MCF 10A (cell line): ENCODE measurements around the gene SARNP. TPM values are rescaled to one million over a fixed set of nuclear protein-coding genes. Genes with fewer than 3 reads are reported as not detected.

ENCODE experiments used
- BruUV-seq: library from RNA; stranded (reverse); fragments of 400-500 nt; replicated peaks from 2 replicates; lab custom pipeline; 2021; lab: Mats Ljungman, UMichigan
- CTCF ChIA-PET: fragments of 300-600 bp; sonication (Branson Sonifier 250); formaldehyde crosslinking; extraction: SDS; loops from one replicate; lab custom pipeline; 2021; ENCODE audit warnings: antibody characterized with exemption, inconsistent platforms; lab: Yijun Ruan, JAX
- POLR2A ChIA-PET: fragments of 300-600, 350-650 bp; sonication (Branson Sonifier 250); formaldehyde crosslinking; extraction: SDS; loops from one replicate; lab custom pipeline; 2020; ENCODE audit warnings: antibody characterized with exemption, inconsistent platforms; lab: Yijun Ruan, JAX
- DNase-seq: peaks from one replicate; pipeline ENCODE4 v3.0.0-alpha.2; 2018; ENCODE audit not compliant: unreplicated experiment
- H3K27ac Mint-ChIP-seq: one replicate; pipeline ENCODE4 v1.8.0; 2022; ENCODE audit warnings: mild to moderate bottlenecking, low read depth, mixed read lengths; ENCODE audit not compliant: unreplicated experiment
- H3K27me3 Mint-ChIP-seq: one replicate; pipeline ENCODE4 v1.8.0; 2022; ENCODE audit warnings: mixed read lengths; ENCODE audit not compliant: insufficient read depth, unreplicated experiment
- H3K36me3 Mint-ChIP-seq: one replicate; pipeline ENCODE4 v1.8.0; 2022; ENCODE audit warnings: mild to moderate bottlenecking, moderate library complexity, mixed read lengths; ENCODE audit not compliant: insufficient read depth, unreplicated experiment
- H3K4me1 Mint-ChIP-seq: one replicate; pipeline ENCODE4 v1.8.0; 2022; ENCODE audit warnings: mixed read lengths; ENCODE audit not compliant: insufficient read depth, unreplicated experiment
- H3K4me3 Mint-ChIP-seq: one replicate; pipeline ENCODE4 v1.8.0; 2022; ENCODE audit warnings: mild to moderate bottlenecking, moderate library complexity, mixed read lengths; ENCODE audit not compliant: unreplicated experiment
- H3K9me3 Mint-ChIP-seq: one replicate; pipeline ENCODE4 v1.8.0; 2022; ENCODE audit warnings: mixed read lengths; ENCODE audit not compliant: unreplicated experiment
- intact Hi-C: fragments of 100-400 bp; cut with micrococcal nuclease; formaldehyde crosslinking; loops from 2 replicates; pipeline ENCODE4 v1.14.1; 2022
- total RNA-seq: library from RNA; stranded (reverse); gene quantifications from 2 replicates; pipeline ENCODE4 v1.2.3, GENCODE V29; 2022
- TF ChIP-seq, protein P1 (sequence below): fragments of 200-600 bp; IDR thresholded peaks from one replicate; pipeline ENCODE4 v1.8.0; 2022; ENCODE audit warnings: antibody characterized with exemption, mild to moderate bottlenecking; ENCODE audit not compliant: unreplicated experiment

SARNP gene
- total RNA-seq, 1 experiment from 2014 or later, result 61.1 TPM

DNA sequence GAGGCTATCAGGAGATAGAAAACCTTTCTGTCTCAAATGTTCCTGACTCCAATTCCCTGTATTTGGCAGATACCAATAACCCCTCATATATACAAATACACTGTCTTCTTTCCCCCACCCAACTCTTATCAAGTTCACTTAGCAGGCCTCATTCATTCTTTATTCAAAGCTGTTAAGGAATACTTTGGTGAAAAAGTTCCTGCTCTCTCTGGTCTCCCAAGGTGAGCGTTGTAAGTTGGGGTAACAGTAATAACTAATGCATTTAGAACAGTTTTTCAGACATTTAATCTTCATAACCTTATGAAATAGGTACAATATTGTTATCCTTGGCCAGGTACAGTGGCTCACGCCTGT lies 78.5 kb downstream of the SARNP start:
- BruUV-seq, result no TSS peak
- no peaks in the 10 kb centered on the region for H3K9me3 Mint-ChIP-seq
- peaks cover 17% of the 10 kb centered on the region for H3K27me3 Mint-ChIP-seq
- H3K4me1 Mint-ChIP-seq, result peaks cover 41% of the 10 kb centered on the region
- TF ChIP-seq, protein P1, sequence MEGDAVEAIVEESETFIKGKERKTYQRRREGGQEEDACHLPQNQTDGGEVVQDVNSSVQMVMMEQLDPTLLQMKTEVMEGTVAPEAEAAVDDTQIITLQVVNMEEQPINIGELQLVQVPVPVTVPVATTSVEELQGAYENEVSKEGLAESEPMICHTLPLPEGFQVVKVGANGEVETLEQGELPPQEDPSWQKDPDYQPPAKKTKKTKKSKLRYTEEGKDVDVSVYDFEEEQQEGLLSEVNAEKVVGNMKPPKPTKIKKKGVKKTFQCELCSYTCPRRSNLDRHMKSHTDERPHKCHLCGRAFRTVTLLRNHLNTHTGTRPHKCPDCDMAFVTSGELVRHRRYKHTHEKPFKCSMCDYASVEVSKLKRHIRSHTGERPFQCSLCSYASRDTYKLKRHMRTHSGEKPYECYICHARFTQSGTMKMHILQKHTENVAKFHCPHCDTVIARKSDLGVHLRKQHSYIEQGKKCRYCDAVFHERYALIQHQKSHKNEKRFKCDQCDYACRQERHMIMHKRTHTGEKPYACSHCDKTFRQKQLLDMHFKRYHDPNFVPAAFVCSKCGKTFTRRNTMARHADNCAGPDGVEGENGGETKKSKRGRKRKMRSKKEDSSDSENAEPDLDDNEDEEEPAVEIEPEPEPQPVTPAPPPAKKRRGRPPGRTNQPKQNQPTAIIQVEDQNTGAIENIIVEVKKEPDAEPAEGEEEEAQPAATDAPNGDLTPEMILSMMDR, result no peak
- H3K36me3 Mint-ChIP-seq, result no peaks in the 10 kb centered on the region
- ChIA-PET CTCF (interaction anchor here (0.6 to 4.8 kb wide), 43 partner anchors 9 to 725 kb away, joined by 3 to 40 read pairs (median 6); partner anchors contain the start of genes CD63, DNAJC14, ORMDL2 and SARNP), POLR2A (interaction anchor here (0.7 to 3.5 kb wide), 20 partner anchors 9 to 424 kb away, joined by 3 to 41 read pairs (median 5); partner anchors contain the start of genes CD63, DGKA, DNAJC14 and MYL6)
- no peak overlapping the region for H3K27ac Mint-ChIP-seq
- intact Hi-C loops, result loop anchor here (1.0 to 10.0 kb wide), 7 partner anchors 58 to 552 kb away; partner anchors contain the start of genes NABP2, RNF41, RPS26 and ZC3H10
- DNase-seq, result no peak
- peak overlapping the region; percentile 74 for H3K4me3 Mint-ChIP-seq

DNA sequence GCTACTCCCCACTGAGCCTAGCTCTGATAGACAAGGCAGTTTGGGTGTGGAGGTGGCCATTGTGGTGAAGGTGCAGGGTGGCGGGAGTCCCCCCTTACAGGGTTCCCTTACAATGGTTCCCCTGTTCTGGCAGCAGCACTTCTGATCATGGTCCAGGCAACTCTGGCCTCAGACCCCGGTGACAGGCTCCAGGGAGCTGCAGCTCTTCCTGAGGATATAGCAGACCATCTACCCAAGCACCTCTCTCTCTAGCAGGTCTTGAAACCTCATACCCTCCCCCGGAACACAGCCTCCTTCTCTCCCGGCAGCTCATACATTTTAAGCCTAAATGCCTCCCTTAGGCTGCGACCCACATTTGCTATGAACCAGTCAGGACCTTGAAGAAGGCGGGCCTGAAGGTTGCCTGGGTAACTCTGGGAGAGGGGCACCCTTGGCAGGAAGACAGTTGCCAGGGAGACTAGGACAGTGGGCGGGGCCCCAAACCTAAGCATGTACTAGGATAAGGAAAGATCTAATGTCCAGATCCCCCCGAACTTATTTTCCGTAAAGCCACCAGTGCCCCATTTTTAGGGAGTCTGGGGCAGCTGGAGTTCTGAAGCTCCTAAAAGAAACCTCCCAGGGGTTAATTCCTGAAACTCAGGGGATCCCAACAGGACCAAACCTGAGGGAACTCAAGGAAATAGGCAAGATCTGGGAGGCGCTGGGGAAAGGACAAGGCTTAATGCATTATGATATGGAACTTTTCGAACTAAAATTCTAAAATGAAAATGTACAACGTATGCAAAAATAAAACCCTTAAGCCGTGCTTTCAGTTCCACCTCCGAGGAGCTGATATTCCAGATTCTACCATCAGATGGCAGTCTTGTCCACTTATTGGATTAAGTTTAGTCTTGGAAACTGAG lies 79.2 kb downstream of the SARNP start:
- Mint-ChIP-seq H3K27me3 (peaks cover 17% of the 10 kb centered on the region), H3K27ac (peak overlapping the region; percentile 73), H3K9me3 (no peaks in the 10 kb centered on the region), H3K36me3 (no peaks in the 10 kb centered on the region), H3K4me3 (peak overlapping the region; percentile 74), H3K4me1 (peaks cover 38% of the 10 kb centered on the region)
- intact Hi-C loops, result loop anchor here (1.0 to 10.0 kb wide), 8 partner anchors 58 to 551 kb away; partner anchors contain the start of genes NABP2, RNF41, RPS26 and ZC3H10
- ChIA-PET CTCF (interaction anchor here (0.6 to 4.8 kb wide), 56 partner anchors 8 to 725 kb away, joined by 3 to 40 read pairs (median 4); partner anchors contain the start of genes CD63, DNAJC14, MYL6B and ORMDL2), POLR2A (interaction anchor here (0.6 to 3.5 kb wide), 24 partner anchors 9 to 424 kb away, joined by 3 to 41 read pairs (median 4); partner anchors contain the start of genes CD63, DGKA, DNAJC14 and MYL6)
- TF ChIP-seq, protein P1, result peak; percentile 78
- BruUV-seq, result no TSS peak
- DNase-seq, result peak; percentile 86

DNA sequence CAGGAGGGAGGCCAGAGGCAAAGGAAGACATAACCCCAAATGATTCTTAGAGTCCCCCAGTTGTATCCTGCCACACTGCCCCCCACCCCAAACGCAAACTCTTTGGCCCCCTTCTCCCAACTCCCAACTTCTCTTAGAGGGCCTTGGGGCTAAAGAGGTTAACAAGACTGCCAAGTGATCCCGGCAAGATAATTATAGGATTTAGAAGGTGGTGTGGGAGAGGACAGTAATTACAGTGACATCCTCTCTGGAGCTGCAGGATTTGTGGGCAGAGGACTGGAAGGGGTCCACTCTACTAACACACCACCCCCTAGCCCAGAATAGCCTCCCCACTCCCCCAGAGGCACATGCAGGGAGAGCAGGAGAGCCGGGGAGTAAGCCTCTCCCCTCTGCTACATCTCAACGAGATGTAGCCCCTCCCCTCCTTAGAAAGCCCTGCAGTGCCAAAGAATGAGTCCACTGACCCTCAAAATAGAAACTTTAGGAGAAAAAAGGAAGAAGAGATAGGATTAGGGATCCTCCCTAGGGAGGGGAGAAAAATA lies 79.9 kb downstream of the SARNP start:
- peak overlapping the region; percentile 73 for H3K27ac Mint-ChIP-seq
- peaks cover 34% of the 10 kb centered on the region for H3K4me1 Mint-ChIP-seq
- peaks cover 12% of the 10 kb centered on the region for H3K27me3 Mint-ChIP-seq
- POLR2A ChIA-PET, result interaction anchor here (0.6 to 3.5 kb wide), 10 partner anchors 8 to 378 kb away, joined by 3 to 41 read pairs (median 5); partner anchors contain the start of genes CD63, ORMDL2, SARNP and SUOX
- no TSS peak for BruUV-seq
- TF ChIP-seq, protein P1, result no peak
- no peaks in the 10 kb centered on the region for H3K9me3 Mint-ChIP-seq
- intact Hi-C loops, result loop anchor here (1.0 to 10.0 kb wide), 8 partner anchors 57 to 550 kb away; partner anchors contain the start of genes NABP2 and RNF41
- H3K4me3 Mint-ChIP-seq, result no peak overlapping the region
- DNase-seq, result no peak
- CTCF ChIA-PET, result interaction anchor here (0.6 to 4.8 kb wide), 40 partner anchors 8 to 414 kb away, joined by 3 to 40 read pairs (median 6); partner anchors contain the start of genes CD63, MYL6B, ORMDL2 and SARNP
- H3K36me3 Mint-ChIP-seq, result peaks cover 1% of the 10 kb centered on the region
